SU-DHL-6 (cell line): ENCODE data around the gene SPARC.

ENCODE experiments used
- H2AFZ ChIP-seq: fragments of 200-600 bp; sonication (generic); 2 replicates; pipeline ENCODE4 v1.6.1; 2014; ENCODE audit warnings: low read depth, mild to moderate bottlenecking, moderate library complexity, mixed read lengths, antibody characterized with exemption, low read length; ENCODE audit not compliant: severe bottlenecking
- H3F3A ChIP-seq: fragments of 200-600 bp; shearing (Covaris generic); 2 replicates; pipeline ENCODE4 v1.6.0; 2016; ENCODE audit warnings: antibody characterized with exemption, mild to moderate bottlenecking; ENCODE audit not compliant: insufficient read depth
- H3K27ac ChIP-seq: fragments of 200-600 bp; sonication (generic); 2 replicates; pipeline ENCODE4 v1.5.1; 2016; ENCODE audit warnings: low read depth, mild to moderate bottlenecking, low read length, moderate library complexity, mixed read lengths
- H3K27me3 ChIP-seq: fragments of 200-600 bp; sonication (generic), shearing (Covaris generic); 2 replicates; pipeline ENCODE4 v1.6.0; 2014; ENCODE audit warnings: mild to moderate bottlenecking, low read length
- H3K36me3 ChIP-seq: fragments of 200-600 bp; sonication (generic); 2 replicates; pipeline ENCODE4 v1.6.1; 2014; ENCODE audit warnings: mild to moderate bottlenecking, low read length, mixed read lengths
- H3K4me2 ChIP-seq: fragments of 300-600, 200-600 bp; shearing (Covaris generic), sonication (generic); 2 replicates; pipeline ENCODE4 v1.6.0; 2014; ENCODE audit warnings: low read length, low read depth, mild to moderate bottlenecking; ENCODE audit not compliant: poor library complexity, severe bottlenecking
- H3K4me3 ChIP-seq: fragments of 200-600 bp; sonication (generic); 2 replicates; pipeline ENCODE4 v1.5.1; 2014; ENCODE audit warnings: antibody characterized with exemption, low read length, mild to moderate bottlenecking, mixed read lengths; ENCODE audit not compliant: insufficient read depth, poor library complexity, severe bottlenecking
- H3K79me2 ChIP-seq: fragments of 200-600 bp; sonication (generic); 2 replicates; pipeline ENCODE4 v1.6.1; 2014; ENCODE audit warnings: mild to moderate bottlenecking, low read length, moderate library complexity; ENCODE audit not compliant: insufficient read depth
- H3K9ac ChIP-seq: fragments of 200-600 bp; sonication (generic); 2 replicates; pipeline ENCODE4 v1.7.0; 2014; ENCODE audit warnings: mild to moderate bottlenecking, low read length
- H3K9me2 ChIP-seq: fragments of 200-600 bp; sonication (generic); replicated peaks from 2 replicates; pipeline ENCODE4 v1.6.1; 2014; ENCODE audit warnings: low read length; ENCODE audit not compliant: insufficient read depth
- H3K9me3 ChIP-seq: fragments of 200-600 bp; sonication (generic); 2 replicates; pipeline ENCODE4 v1.6.1; 2014; ENCODE audit warnings: low read length, mixed read lengths; ENCODE audit not compliant: insufficient read depth
- H4K20me1 ChIP-seq: fragments of 200-600 bp; sonication (generic); 2 replicates; pipeline ENCODE4 v1.6.1; 2014; ENCODE audit warnings: low read depth, mild to moderate bottlenecking, antibody characterized with exemption, low read length, moderate library complexity, mixed read lengths
- CTCF ChIP-seq: fragments of 200-600 bp; sonication (generic); IDR thresholded peaks from one replicate; pipeline ENCODE4 v1.5.1; 2017; ENCODE audit warnings: antibody characterized with exemption, mild to moderate bottlenecking, low read length, moderate library complexity; ENCODE audit not compliant: insufficient read depth, poor library complexity, severe bottlenecking
- EZH2phosphoT487 ChIP-seq: fragments of 200-600 bp; sonication (generic), shearing (Covaris generic); conservative IDR thresholded peaks from 2 replicates; pipeline ENCODE4 v1.6.1; 2018; ENCODE audit warnings: mild to moderate bottlenecking, antibody characterized with exemption, low read length, moderate library complexity, mixed read lengths

SPARC gene

GRCh38 chr5:151717416-151717815 is 30.7 kb upstream of the SPARC start:
- no peak for TF ChIP-seq CTCF
- no peak for TF ChIP-seq EZH2phosphoT487
- Histone ChIP-seq H3K36me3 (no peaks in the 10 kb centered on the region), H2AFZ (no peak overlapping the region)

GRCh38 chr5:151709109-151709735 is 22.5 kb upstream of the SPARC start:
- no peak overlapping the region for H2AFZ ChIP-seq
- H3K79me2 ChIP-seq: no peaks in the 10 kb centered on the region
- H3K27ac ChIP-seq: no peak overlapping the region
- no peak overlapping the region for H3K4me2 ChIP-seq
- TF ChIP-seq CTCF: no peak
- TF ChIP-seq EZH2phosphoT487: no peak
- H3F3A ChIP-seq: no peaks in the 10 kb centered on the region
- peaks cover 5% of the 10 kb centered on the region; the same call in 1 of the 2 replicates for H3K9me3 ChIP-seq
- no peaks in the 10 kb centered on the region for H3K27me3 ChIP-seq
- H3K36me3 ChIP-seq: 0 out of 2 replicates have a peak, but pooled peaks cover 4% of the 10 kb centered on the region
- no peak overlapping the region for H3K4me3 ChIP-seq
- H4K20me1 ChIP-seq: no peaks in the 10 kb centered on the region
- no peak overlapping the region for H3K9ac ChIP-seq
- no peaks in the 10 kb centered on the region for H3K9me2 ChIP-seq

More at GRCh38 chr5:151717416-151717815, 30.7 kb upstream of the SPARC start:
- Histone ChIP-seq H3K27ac (no peak overlapping the region), H3K9me2 (no peaks in the 10 kb centered on the region), H3F3A (no peaks in the 10 kb centered on the region), H3K79me2 (no peaks in the 10 kb centered on the region), H3K9me3 (no peaks in the 10 kb centered on the region), H3K4me2 (no peak overlapping the region), H3K27me3 (no peaks in the 10 kb centered on the region), H3K9ac (no peak overlapping the region), H4K20me1 (no peaks in the 10 kb centered on the region), H3K4me3 (no peak overlapping the region)

GRCh38 chr5:151708126-151708525 is 21.4 kb upstream of the SPARC start:
- H3K4me3 ChIP-seq: no peak overlapping the region
- peaks cover 5% of the 10 kb centered on the region; the same call in 1 of the 2 replicates for H3K9me3 ChIP-seq
- no peak overlapping the region for H3K9ac ChIP-seq
- H3K36me3 ChIP-seq: 0 out of 2 replicates have a peak, but pooled peaks cover 4% of the 10 kb centered on the region
- no peak overlapping the region for H3K4me2 ChIP-seq
- no peak overlapping the region for H3K27ac ChIP-seq
- TF ChIP-seq CTCF (no peak), EZH2phosphoT487 (no peak)
- no peaks in the 10 kb centered on the region for H3K79me2 ChIP-seq
- H3K27me3 ChIP-seq: no peaks in the 10 kb centered on the region
- no peaks in the 10 kb centered on the region for H3F3A ChIP-seq
- H3K9me2 ChIP-seq: no peaks in the 10 kb centered on the region
- no peak overlapping the region for H2AFZ ChIP-seq
- H4K20me1 ChIP-seq: no peaks in the 10 kb centered on the region
